IMR-90 (cell line): Measurements from ENCODE around the gene STT3A. TPM values are rescaled to one million over a fixed set of nuclear protein-coding genes. Genes with fewer than 3 reads are reported as not detected.

ENCODE experiments used
- ATAC-seq: fragments of 200-7000 bp; cut with Tn5 transposase; 2 replicates; pipeline ENCODE4 v1.9.1; 2020; ENCODE audit warnings: low read depth, mild to moderate bottlenecking, moderate library complexity
- BruUV-seq: library from RNA; stranded (reverse); fragments of 400-500 nt; replicated peaks from 2 replicates; lab custom pipeline; 2021; lab: Mats Ljungman, UMichigan
- CTCF ChIA-PET: fragments of 300-600 bp; formaldehyde crosslinking; extraction: SDS; loops from one replicate; lab custom pipeline; 2021; ENCODE audit warnings: antibody characterized with exemption; lab: Yijun Ruan, JAX
- POLR2A ChIA-PET: fragments of 300-600 bp; sonication (Branson Sonifier 250); formaldehyde crosslinking; loops from one replicate; lab custom pipeline; 2022; ENCODE audit warnings: antibody characterized with exemption; ENCODE audit not compliant: unreplicated experiment; lab: Charles Lee
- DNase-seq: peaks from one replicate; pipeline ENCODE4 v3.0.0; 2013
- H2AFZ ChIP-seq: replicated peaks from 2 replicates; pipeline ENCODE3; 2013; ENCODE audit warnings: low read length, mild to moderate bottlenecking; ENCODE audit not compliant: poor library complexity
- H2AK5ac ChIP-seq: 2 replicates; pipeline ENCODE4 v1.6.1; 2013; ENCODE audit warnings: low read depth, low read length, inconsistent platforms
- H2AK9ac ChIP-seq: replicated peaks from 2 replicates; pipeline ENCODE3; 2013; ENCODE audit warnings: mild to moderate bottlenecking, low read depth, low read length, moderate library complexity; ENCODE audit not compliant: poor library complexity
- H2BK120ac ChIP-seq: 2 replicates; pipeline ENCODE4 v1.6.1; 2013; ENCODE audit warnings: low read depth, low read length, inconsistent platforms
- H2BK15ac ChIP-seq: 3 replicates; pipeline ENCODE4 v1.6.1; 2013; ENCODE audit warnings: low read depth, low read length, inconsistent platforms
- H2BK20ac ChIP-seq: 2 replicates; pipeline ENCODE4 v1.6.1; 2013; ENCODE audit warnings: low read depth, mild to moderate bottlenecking, inconsistent platforms, low read length, moderate library complexity
- H2BK5ac ChIP-seq: 2 replicates; pipeline ENCODE4 v1.6.1; 2013; ENCODE audit warnings: mild to moderate bottlenecking, low read depth, low read length, inconsistent platforms; ENCODE audit not compliant: poor library complexity, severe bottlenecking
- H3K14ac ChIP-seq: replicated peaks from 2 replicates; pipeline ENCODE4 v1.6.1; 2013; ENCODE audit warnings: low read depth, low read length, inconsistent platforms
- H3K18ac ChIP-seq: 2 replicates; pipeline ENCODE4 v1.6.1; 2013; ENCODE audit warnings: low read depth, low read length, control low read depth
- H3K23ac ChIP-seq: 2 replicates; pipeline ENCODE4 v1.6.1; 2013; ENCODE audit warnings: low read depth, low read length, inconsistent platforms
- H3K27ac ChIP-seq: 2 replicates; pipeline ENCODE4 v1.5.1; 2013; ENCODE audit warnings: mild to moderate bottlenecking, control low read depth, low read length; ENCODE audit not compliant: insufficient read depth
- H3K27me3 ChIP-seq: 2 replicates; pipeline ENCODE4 v1.6.1; 2013; ENCODE audit warnings: low read length; ENCODE audit not compliant: control insufficient read depth, insufficient read depth
- H3K36me3 ChIP-seq: 2 replicates; pipeline ENCODE4 v1.6.1; 2013; ENCODE audit warnings: low read length, mixed read lengths; ENCODE audit not compliant: control insufficient read depth, insufficient read depth
- H3K4ac ChIP-seq: 2 replicates; pipeline ENCODE4 v1.6.1; 2013; ENCODE audit warnings: low read depth, low read length, inconsistent platforms
- H3K4me1 ChIP-seq: 2 replicates; pipeline ENCODE4 v1.6.1; 2013; ENCODE audit warnings: low read length, mixed read lengths; ENCODE audit not compliant: control insufficient read depth, insufficient read depth
- H3K4me2 ChIP-seq: 2 replicates; pipeline ENCODE4 v1.6.1; 2013; ENCODE audit warnings: low read depth, mild to moderate bottlenecking, control low read depth, low read length, moderate library complexity
- H3K4me3 ChIP-seq: 2 replicates; pipeline ENCODE4 v1.5.1; 2013; ENCODE audit warnings: low read depth, mild to moderate bottlenecking, control low read depth, low read length, moderate library complexity; ENCODE audit not compliant: insufficient read depth
- H3K56ac ChIP-seq: 2 replicates; pipeline ENCODE4 v1.6.1; 2013; ENCODE audit warnings: low read length, inconsistent platforms; ENCODE audit not compliant: insufficient read depth; ENCODE audit errors: extremely low read depth
- H3K79me1 ChIP-seq, 2 experiments: 2 replicates each; pipeline ENCODE4 v1.6.1; 2013; ENCODE audit warnings: low read length in 2 of 2, inconsistent platforms in 1 of 2, low read depth in 1 of 2
- H3K9ac ChIP-seq: 2 replicates; pipeline ENCODE4 v1.6.1; 2013; ENCODE audit warnings: low read depth, low read length, control low read depth
- H3K9me1 ChIP-seq: 2 replicates; pipeline ENCODE4 v1.6.1; 2013; ENCODE audit warnings: low read length, inconsistent platforms; ENCODE audit not compliant: insufficient read depth
- H3K9me3 ChIP-seq: 2 replicates; pipeline ENCODE4 v1.6.1; 2013; ENCODE audit warnings: low read length; ENCODE audit not compliant: control insufficient read depth, insufficient read depth
- H4K20me1 ChIP-seq: 2 replicates; pipeline ENCODE4 v1.6.1; 2013; ENCODE audit warnings: low read length, inconsistent platforms; ENCODE audit not compliant: insufficient read depth
- H4K5ac ChIP-seq: 2 replicates; pipeline ENCODE4 v1.6.1; 2013; ENCODE audit warnings: mild to moderate bottlenecking, low read depth, low read length, control low read depth
- H4K8ac ChIP-seq, 2 experiments: 2 replicates each; pipeline ENCODE4 v1.6.1; 2013; ENCODE audit warnings: low read depth in 2 of 2, low read length in 2 of 2, control low read depth in 1 of 2, inconsistent platforms in 1 of 2
- H4K91ac ChIP-seq: 2 replicates; pipeline ENCODE4 v1.6.1; 2013; ENCODE audit warnings: low read depth, low read length, inconsistent platforms; ENCODE audit not compliant: insufficient read depth
- CHD1 ChIP-seq: IDR thresholded peaks from 2 replicates; pipeline ENCODE4 v1.6.1; 2012; ENCODE audit warnings: low read depth, low read length, improper control_type of control experiment
- MAZ ChIP-seq: IDR thresholded peaks from 2 replicates; pipeline ENCODE4 v1.6.1; 2012; ENCODE audit warnings: low read depth, mild to moderate bottlenecking, low read length, improper control_type of control experiment, moderate library complexity, borderline replicate concordance
- RAD21 ChIP-seq: IDR thresholded peaks from 2 replicates; pipeline ENCODE4 v1.6.1; 2012; ENCODE audit warnings: low read length, improper control_type of control experiment
- RCOR1 ChIP-seq: IDR thresholded peaks from 2 replicates; pipeline ENCODE4 v1.6.1; 2012; ENCODE audit warnings: mild to moderate bottlenecking, low read length, improper control_type of control experiment; ENCODE audit not compliant: insufficient replicate concordance
- SMC3 ChIP-seq: fragments of 150-350 bp; IDR thresholded peaks from 2 replicates; pipeline ENCODE4 v1.6.1; 2016; ENCODE audit warnings: low read depth, mild to moderate bottlenecking, antibody characterized with exemption, low read length, moderate library complexity
- WGBS, 2 experiments: methylation state at CpG; one replicate each; pipeline versions ENCODE4 v1.1.5 to v1.1.7; 2013; ENCODE audit warnings: missing lambda C conversion rate in 2 of 2; ENCODE audit not compliant: insufficient read length in 1 of 2; ENCODE audit errors: extremely low coverage in 2 of 2; 5-methylcytosine and 5-hydroxymethylcytosine counted together
- dilution Hi-C: fragments of 300-500 bp; cut with HindIII; formaldehyde crosslinking; loops from one replicate; pipeline ENCODE4 v1.14.3; 2018; ENCODE audit warnings: low sequenced_read_pairs; ENCODE audit not compliant: unreplicated experiment
- in situ Hi-C: fragments of 300-500 bp; cut with MboI; formaldehyde crosslinking; loops from 3 replicates; pipeline ENCODE4 v1.14.3; 2019; ENCODE audit warnings: low sequenced_read_pairs, inconsistent platforms, mixed read lengths
- intact Hi-C: fragments of 100-400 bp; cut with micrococcal nuclease; formaldehyde crosslinking; loops from 2 replicates; pipeline ENCODE4 v1.10.0; 2022
- polyA plus RNA-seq, 3 experiments: library from polyadenylated mRNA; depleted of rRNA; stranded (reverse); fragments of >200 nt; gene quantifications; 2 replicates each; pipeline ENCODE4 v1.2.3, GENCODE V29; 2012; ENCODE audit warnings: low replicate concordance in 1 of 3
- total RNA-seq: library from RNA; depleted of rRNA; stranded (reverse); fragments of >200 nt; gene quantifications from 2 replicates; pipeline ENCODE4 v1.2.3, GENCODE V29; 2012

STT3A gene
- total and polyA plus RNA-seq, 2 of the 4 experiments (the other 2 are of a cell fraction): 180 to 387 TPM

- peak overlapping the region; percentile 63 for H2BK120ac ChIP-seq
- ATAC-seq (peak; percentile 33), DNase-seq (peak; percentile 46)
- 0 out of 2 replicates have a peak, but pooled peaks cover 2% of the 10 kb centered on the region for H3K4me1 ChIP-seq
- H4K8ac ChIP-seq: peak overlapping the region; percentile 75 to 90
- H3K27ac ChIP-seq: peak overlapping the region; percentile 87
- peak overlapping the region; percentile 76 for H3K4me3 ChIP-seq
- peak overlapping the region; percentile 96 for H3K23ac ChIP-seq
- no peaks in the 10 kb centered on the region for H3K9me1 ChIP-seq
- H4K20me1 ChIP-seq: peaks cover 6% of the 10 kb centered on the region; the same call in 1 of the 2 replicates
- no peaks in the 10 kb centered on the region for H3K9me3 ChIP-seq
- peak overlapping the region; percentile 79 for H2BK5ac ChIP-seq
- H4K5ac ChIP-seq: peak overlapping the region; percentile 78
- CTCF ChIA-PET: no interaction called here
- H2BK15ac ChIP-seq: no peak overlapping the region
- dilution Hi-C loops: no loop called here
- H2AK5ac ChIP-seq: peak overlapping the region; percentile 94
- H3K79me1 ChIP-seq: peaks cover 0 to 34% of the 10 kb centered on the region in 2 experiments; a peak in 3 of 4 replicates
- POLR2A ChIA-PET: no interaction called here
- no TSS peak for BruUV-seq
- peaks cover 3% of the 10 kb centered on the region; the same call in 1 of the 2 replicates for H3K36me3 ChIP-seq
- H3K18ac ChIP-seq: peak overlapping the region; percentile 62; the same call in 1 of the 2 replicates
- H2AK9ac ChIP-seq: peak overlapping the region; percentile 99
- peak overlapping the region; percentile 96 for H3K4ac ChIP-seq
- intact Hi-C loops: no loop called here
- peak overlapping the region; percentile 89 for H3K56ac ChIP-seq
- TF ChIP-seq CHD1: no peak
- TF ChIP-seq RCOR1: no peak
- no peak for TF ChIP-seq RAD21
- no peak for TF ChIP-seq SMC3
- TF ChIP-seq MAZ: no peak
- in situ Hi-C loops: loop anchor here (25.0 kb wide), 1 partner anchor 956 kb away; no protein-coding TSS in a partner anchor
- peak overlapping the region; percentile 97 for H3K4me2 ChIP-seq
- peak overlapping the region; percentile 91 for H3K9ac ChIP-seq
- H3K27me3 ChIP-seq: no peaks in the 10 kb centered on the region
- H3K14ac ChIP-seq: peak overlapping the region; percentile 95
- H2BK20ac ChIP-seq: no peak overlapping the region
- H2AFZ ChIP-seq: peak overlapping the region; percentile 94
- 0% methylated on average over 11 of the region's 18 CpGs; no CpG with 5 or more reads in 1 of the 2 experiments for WGBS, 2 experiments
- peak overlapping the region; percentile 93 for H4K91ac ChIP-seq
Observed at GRCh38 chr11:125593114-125593820, 615 bp downstream of the STT3A start.
